GM12878 (cell line): ENCODE data around the gene LRRC15. TPM values are rescaled to one million over a fixed set of nuclear protein-coding genes. Genes with fewer than 3 reads are reported as not detected.

Experiments
- ATAC-seq: fragments of 200-7000 bp; cut with Tn5 transposase; 3 replicates; pipeline ENCODE4 v1.9.1; 2020; ENCODE audit warnings: mild to moderate bottlenecking, moderate library complexity
- BruUV-seq: library from RNA; stranded (reverse); fragments of 400-500 nt; replicated peaks from 2 replicates; lab custom pipeline; 2021; lab: Mats Ljungman, UMichigan
- CTCF ChIA-PET: fragments of 300-600 bp; sonication (Branson Sonifier 250); formaldehyde crosslinking; extraction: SDS; loops from one replicate; lab custom pipeline; 2021; ENCODE audit warnings: inconsistent platforms; lab: Yijun Ruan, JAX
- POLR2A ChIA-PET: fragments of 350-600 bp; formaldehyde crosslinking; extraction: SDS; loops from one replicate; lab custom pipeline; 2021; ENCODE audit warnings: inconsistent platforms; lab: Charles Lee
- RAD21 ChIA-PET: fragments of 300-600 bp; sonication (Branson Sonifier 250); formaldehyde crosslinking; loops from one replicate; lab custom pipeline; 2023; ENCODE audit warnings: antibody characterized with exemption; ENCODE audit not compliant: unreplicated experiment; lab: Charles Lee
- SMC1A ChIA-PET: fragments of 300-600 bp; sonication (Branson Sonifier 250); formaldehyde crosslinking; loops from one replicate; lab custom pipeline; 2023; ENCODE audit not compliant: unreplicated experiment, uncharacterized antibody; lab: Charles Lee
- DNase-seq: peaks from one replicate; pipeline ENCODE4 v3.0.0-alpha.2; 2011; ENCODE audit warnings: low read depth, low spot score
- FAIRE-seq: peaks from 3 replicates; lab custom pipeline; 2011; peaks lifted over from hg19 to GRCh38; lab: Jason Lieb, UNC
- H2AFZ ChIP-seq: 2 replicates; pipeline ENCODE4 v1.6.0; 2011; ENCODE audit warnings: low read depth, low read length, control low read depth; ENCODE audit not compliant: control insufficient read depth
- H3K27ac ChIP-seq: 2 replicates; pipeline ENCODE4 v1.5.1; 2011; ENCODE audit warnings: control low read depth; ENCODE audit not compliant: control insufficient read depth, insufficient read depth
- H3K27me3 ChIP-seq, 2 experiments: replicated peaks in 1 of 2; 2 replicates each; pipeline versions ENCODE4 v1.6.0 to v1.6.1; 2011; ENCODE audit warnings: low read length in 1 of 2; ENCODE audit not compliant: control insufficient read depth in 2 of 2, insufficient read depth in 2 of 2
- H3K36me3 ChIP-seq, 2 experiments: 2 replicates each; pipeline ENCODE4 v1.5.1; 2011; ENCODE audit warnings: low read length in 1 of 2; ENCODE audit not compliant: control insufficient read depth in 2 of 2, insufficient read depth in 2 of 2
- H3K4me1 ChIP-seq: 2 replicates; pipeline ENCODE4 v1.6.1; 2011; ENCODE audit warnings: mild to moderate bottlenecking, low read length, moderate library complexity, mixed read lengths; ENCODE audit not compliant: control insufficient read depth, insufficient read depth
- H3K4me2 ChIP-seq: 2 replicates; pipeline ENCODE4 v1.6.0; 2011; ENCODE audit warnings: control low read depth; ENCODE audit not compliant: control insufficient read depth, insufficient read depth
- H3K4me3 ChIP-seq: fragments of 200-600 bp; sonication (generic); 2 replicates; pipeline ENCODE4 v1.5.1; 2016
- H3K79me2 ChIP-seq: 2 replicates; pipeline ENCODE4 v1.6.0; 2011; ENCODE audit warnings: low read length; ENCODE audit not compliant: control insufficient read depth, insufficient read depth
- H3K9ac ChIP-seq: 2 replicates; pipeline ENCODE4 v1.8.0; 2011; ENCODE audit warnings: low read length, control low read depth, mixed read lengths; ENCODE audit not compliant: control insufficient read depth, insufficient read depth
- H3K9me3 ChIP-seq: replicated peaks from 3 replicates; pipeline ENCODE4 v1.5.1; 2011; ENCODE audit warnings: mild to moderate bottlenecking, low read length; ENCODE audit not compliant: control insufficient read depth, insufficient read depth
- H4K20me1 ChIP-seq: 2 replicates; pipeline ENCODE4 v1.6.0; 2011; ENCODE audit not compliant: control insufficient read depth, insufficient read depth
- ESRRA ChIP-seq: IDR thresholded peaks from 2 replicates; pipeline ENCODE4 v1.6.1; 2012; ENCODE audit warnings: mild to moderate bottlenecking, low read length, improper control_type of control experiment
- HDAC2 ChIP-seq: fragments of 200-600 bp; sonication (generic); IDR thresholded peaks from 2 replicates; pipeline ENCODE4 v1.6.1; 2017
- PAX5 ChIP-seq: IDR thresholded peaks from 2 replicates; pipeline ENCODE4 v1.6.1; 2011; ENCODE audit warnings: low read depth, low read length, borderline replicate concordance
- RBBP5 ChIP-seq: fragments of 200-600 bp; sonication (generic); conservative IDR thresholded peaks from 2 replicates; pipeline ENCODE4 v1.6.1; 2016
- RFX5 ChIP-seq: IDR thresholded peaks from 2 replicates; pipeline ENCODE4 v1.6.1; 2011; ENCODE audit warnings: low read depth, low read length, improper control_type of control experiment
- SMAD5 ChIP-seq: IDR thresholded peaks from 2 replicates; pipeline ENCODE4 v1.6.1; 2016; ENCODE audit warnings: antibody characterized with exemption, low read depth
- SUPT20H ChIP-seq: IDR thresholded peaks from 2 replicates; pipeline ENCODE4 v1.6.1; 2011; ENCODE audit warnings: low read depth, mild to moderate bottlenecking, low read length, moderate library complexity, borderline replicate concordance; ENCODE audit not compliant: control insufficient read depth
- ZNF217 ChIP-seq: fragments of 450-650 bp; IDR thresholded peaks from 2 replicates; pipeline ENCODE4 v1.6.1; 2017; ENCODE audit warnings: antibody characterized with exemption, mild to moderate bottlenecking
- WGBS: methylation state at CpG from one replicate; pipeline ENCODE4 v1.1.6; 2016; ENCODE audit warnings: low lambda C conversion rate; ENCODE audit not compliant: insufficient replicate concordance, insufficient coverage; ENCODE audit errors: missing lambda C conversion rate; 5-methylcytosine and 5-hydroxymethylcytosine counted together
- in situ Hi-C: fragments of 300-500 bp; cut with MboI; formaldehyde crosslinking; loops from 9 replicates; pipeline ENCODE4 v1.14.3; 2018; ENCODE audit warnings: mixed read lengths
- intact Hi-C: fragments of 100-400 bp; cut with micrococcal nuclease; formaldehyde crosslinking; loops from one replicate; pipeline ENCODE4 v1.14.2; 2022; ENCODE audit not compliant: unreplicated experiment
- polyA plus RNA-seq, 11 experiments: library from polyadenylated mRNA; depleted of rRNA in 4 of 11; unstranded in 6 of 11; stranded (reverse) in 5 of 11; fragments of >200 nt; fragmentation: Nextera tagmentation in 4 of 11; fragmentation: Illumina TruSeq in 1 of 11; extraction: Ambion mirVana in 4 of 11; extraction: Trizol in 1 of 11; gene quantifications; 1 replicate in 1 of 11; 2 replicates in 10 of 11; pipeline versions ENCODE4 v1.2.1 to v1.2.3, GENCODE V29; 2011 to 2016; ENCODE audit warnings: inconsistent platforms in 2 of 11, missing spikeins in 2 of 11, low read depth in 1 of 11
- total RNA-seq, 4 experiments: library from RNA; depleted of rRNA in 3 of 4; stranded (reverse); fragments of >200 nt in 3 of 4; fragmentation: Illumina TruSeq in 1 of 4; extraction: Trizol in 1 of 4; gene quantifications; 2 replicates each; pipeline versions ENCODE4 v1.2.1 to v1.2.3, GENCODE V29; 2013 to 2021
- TF ChIP-seq, protein P1 (sequence below): fragments of 450-650 bp; IDR thresholded peaks from 2 replicates; pipeline ENCODE4 v1.6.1; 2017; ENCODE audit warnings: low read depth, mild to moderate bottlenecking, moderate library complexity
- TF ChIP-seq, protein P2 (sequence below): fragments of 450-650 bp; IDR thresholded peaks from 2 replicates; pipeline ENCODE4 v1.6.1; 2017; ENCODE audit warnings: antibody characterized with exemption, mild to moderate bottlenecking, moderate library complexity
- TF ChIP-seq, protein P3 (sequence below): fragments of 450-650 bp; formaldehyde crosslinking; IDR thresholded peaks from 2 replicates; pipeline ENCODE4 v1.4.0; 2022; ENCODE audit warnings: mild to moderate bottlenecking, moderate library complexity

Gene LRRC15
- total and polyA plus RNA-seq, 10 of the 15 experiments (the other 5 are each of a cell fraction or from before 2014, with no cell fraction given): not detected

DNA sequence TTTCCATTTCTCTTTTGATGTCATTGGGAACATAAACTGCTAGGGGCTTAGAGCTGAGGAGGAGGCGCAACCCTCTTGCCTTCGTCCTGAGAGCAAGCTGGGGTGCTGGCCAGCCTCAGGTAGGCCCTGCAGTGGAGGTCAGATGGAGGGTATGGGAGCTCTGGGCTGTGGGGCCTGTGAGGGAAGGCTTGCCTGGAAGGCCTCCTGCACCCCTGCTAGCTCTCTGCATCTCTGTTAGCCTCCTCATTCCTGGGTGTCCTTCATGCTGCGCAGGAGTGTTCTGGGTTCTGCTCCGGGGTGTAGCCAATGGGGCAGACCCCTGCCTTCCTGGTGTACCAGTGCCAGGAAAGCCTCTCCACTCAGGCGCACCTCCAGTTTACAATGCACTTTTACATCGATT, 17.7 kb upstream of the LRRC15 start:
- WGBS: 59% methylated on average over 6 of the region's 6 CpGs
- DNase-seq (no peak), ATAC-seq (no peak), FAIRE-seq (no peak)
- Histone ChIP-seq H3K9ac (no peak overlapping the region), H3K27ac (no peak overlapping the region), H2AFZ (no peak overlapping the region), H3K4me1 (no peaks in the 10 kb centered on the region), H4K20me1 (no peaks in the 10 kb centered on the region), H3K27me3 (no peaks in the 10 kb centered on the region), H3K4me2 (no peak overlapping the region), H3K36me3 (no peaks in the 10 kb centered on the region), H3K79me2 (no peaks in the 10 kb centered on the region), H3K4me3 (no peak overlapping the region), H3K9me3 (peaks cover 2% of the 10 kb centered on the region; the same call in 1 of the 3 replicates)
- ChIA-PET POLR2A (no interaction called here), CTCF (interaction anchor here (0.8 kb wide), 1 partner anchor 54 kb away, joined by 3 read pairs; no protein-coding TSS in a partner anchor), RAD21 (no interaction called here), SMC1A (no interaction called here)
- BruUV-seq: no TSS peak
- intact Hi-C loops (no loop called here), in situ Hi-C loops (no loop called here)
- TF ChIP-seq ZNF217 (no peak), RBBP5 (no peak), SUPT20H (no peak), PAX5 (no peak), ESRRA (no peak), SMAD5 (no peak), RFX5 (no peak), HDAC2 (no peak)
- TF ChIP-seq, protein P1, sequence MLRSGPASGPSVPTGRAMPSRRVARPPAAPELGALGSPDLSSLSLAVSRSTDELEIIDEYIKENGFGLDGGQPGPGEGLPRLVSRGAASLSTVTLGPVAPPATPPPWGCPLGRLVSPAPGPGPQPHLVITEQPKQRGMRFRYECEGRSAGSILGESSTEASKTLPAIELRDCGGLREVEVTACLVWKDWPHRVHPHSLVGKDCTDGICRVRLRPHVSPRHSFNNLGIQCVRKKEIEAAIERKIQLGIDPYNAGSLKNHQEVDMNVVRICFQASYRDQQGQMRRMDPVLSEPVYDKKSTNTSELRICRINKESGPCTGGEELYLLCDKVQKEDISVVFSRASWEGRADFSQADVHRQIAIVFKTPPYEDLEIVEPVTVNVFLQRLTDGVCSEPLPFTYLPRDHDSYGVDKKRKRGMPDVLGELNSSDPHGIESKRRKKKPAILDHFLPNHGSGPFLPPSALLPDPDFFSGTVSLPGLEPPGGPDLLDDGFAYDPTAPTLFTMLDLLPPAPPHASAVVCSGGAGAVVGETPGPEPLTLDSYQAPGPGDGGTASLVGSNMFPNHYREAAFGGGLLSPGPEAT: no peak
- TF ChIP-seq, protein P2, sequence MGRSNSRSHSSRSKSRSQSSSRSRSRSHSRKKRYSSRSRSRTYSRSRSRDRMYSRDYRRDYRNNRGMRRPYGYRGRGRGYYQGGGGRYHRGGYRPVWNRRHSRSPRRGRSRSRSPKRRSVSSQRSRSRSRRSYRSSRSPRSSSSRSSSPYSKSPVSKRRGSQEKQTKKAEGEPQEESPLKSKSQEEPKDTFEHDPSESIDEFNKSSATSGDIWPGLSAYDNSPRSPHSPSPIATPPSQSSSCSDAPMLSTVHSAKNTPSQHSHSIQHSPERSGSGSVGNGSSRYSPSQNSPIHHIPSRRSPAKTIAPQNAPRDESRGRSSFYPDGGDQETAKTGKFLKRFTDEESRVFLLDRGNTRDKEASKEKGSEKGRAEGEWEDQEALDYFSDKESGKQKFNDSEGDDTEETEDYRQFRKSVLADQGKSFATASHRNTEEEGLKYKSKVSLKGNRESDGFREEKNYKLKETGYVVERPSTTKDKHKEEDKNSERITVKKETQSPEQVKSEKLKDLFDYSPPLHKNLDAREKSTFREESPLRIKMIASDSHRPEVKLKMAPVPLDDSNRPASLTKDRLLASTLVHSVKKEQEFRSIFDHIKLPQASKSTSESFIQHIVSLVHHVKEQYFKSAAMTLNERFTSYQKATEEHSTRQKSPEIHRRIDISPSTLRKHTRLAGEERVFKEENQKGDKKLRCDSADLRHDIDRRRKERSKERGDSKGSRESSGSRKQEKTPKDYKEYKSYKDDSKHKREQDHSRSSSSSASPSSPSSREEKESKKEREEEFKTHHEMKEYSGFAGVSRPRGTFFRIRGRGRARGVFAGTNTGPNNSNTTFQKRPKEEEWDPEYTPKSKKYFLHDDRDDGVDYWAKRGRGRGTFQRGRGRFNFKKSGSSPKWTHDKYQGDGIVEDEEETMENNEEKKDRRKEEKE: no peak
- TF ChIP-seq, protein P3, sequence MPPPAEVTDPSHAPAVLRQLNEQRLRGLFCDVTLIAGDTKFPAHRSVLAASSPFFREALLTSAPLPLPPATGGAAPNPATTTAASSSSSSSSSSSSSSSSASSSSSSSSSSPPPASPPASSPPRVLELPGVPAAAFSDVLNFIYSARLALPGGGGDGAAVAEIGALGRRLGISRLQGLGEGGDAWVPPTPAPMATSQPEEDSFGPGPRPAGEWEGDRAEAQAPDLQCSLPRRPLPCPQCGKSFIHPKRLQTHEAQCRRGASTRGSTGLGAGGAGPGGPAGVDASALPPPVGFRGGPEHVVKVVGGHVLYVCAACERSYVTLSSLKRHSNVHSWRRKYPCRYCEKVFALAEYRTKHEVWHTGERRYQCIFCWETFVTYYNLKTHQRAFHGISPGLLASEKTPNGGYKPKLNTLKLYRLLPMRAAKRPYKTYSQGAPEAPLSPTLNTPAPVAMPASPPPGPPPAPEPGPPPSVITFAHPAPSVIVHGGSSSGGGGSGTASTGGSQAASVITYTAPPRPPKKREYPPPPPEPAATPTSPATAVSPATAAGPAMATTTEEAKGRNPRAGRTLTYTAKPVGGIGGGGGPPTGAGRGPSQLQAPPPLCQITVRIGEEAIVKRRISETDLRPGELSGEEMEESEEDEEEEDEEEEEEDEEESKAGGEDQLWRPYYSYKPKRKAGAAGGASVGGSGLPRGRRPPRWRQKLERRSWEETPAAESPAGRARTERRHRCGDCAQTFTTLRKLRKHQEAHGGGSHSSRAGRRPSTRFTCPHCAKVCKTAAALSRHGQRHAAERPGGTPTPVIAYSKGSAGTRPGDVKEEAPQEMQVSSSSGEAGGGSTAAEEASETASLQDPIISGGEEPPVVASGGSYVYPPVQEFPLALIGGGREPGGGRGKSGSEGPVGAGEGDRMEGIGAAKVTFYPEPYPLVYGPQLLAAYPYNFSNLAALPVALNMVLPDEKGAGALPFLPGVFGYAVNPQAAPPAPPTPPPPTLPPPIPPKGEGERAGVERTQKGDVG (CRISPR knock-in tag): no peak
